HEK293T (cell line): ENCODE data around the gene TMEM273.

Source experiments
- CTCF ChIA-PET: fragments of 350-600 bp; formaldehyde crosslinking; extraction: SDS; loops from one replicate; lab custom pipeline; 2021; ENCODE audit warnings: antibody characterized with exemption, inconsistent platforms; lab: Yijun Ruan, JAX
- POLR2A ChIA-PET: fragments of 350-600 bp; formaldehyde crosslinking; extraction: SDS; loops from one replicate; lab custom pipeline; 2020; ENCODE audit warnings: antibody characterized with exemption, inconsistent platforms; lab: Yijun Ruan, JAX
- DNase-seq: peaks from one replicate; pipeline ENCODE4 v3.0.0; 2012; ENCODE audit warnings: mixed read lengths; ENCODE audit errors: extremely low spot score
- ARNT ChIP-seq: fragments of 450-650 bp; IDR thresholded peaks from 2 replicates; pipeline ENCODE4 v1.6.1; 2017; ENCODE audit warnings: mild to moderate bottlenecking
- BHLHE40 ChIP-seq: fragments of 450-650 bp; IDR thresholded peaks from 2 replicates; pipeline ENCODE4 v1.6.1; 2016; ENCODE audit warnings: mild to moderate bottlenecking, moderate library complexity, borderline replicate concordance
- CTBP1 ChIP-seq: fragments of 450-650 bp; IDR thresholded peaks from 2 replicates; pipeline ENCODE4 v1.6.1; 2016; ENCODE audit warnings: borderline replicate concordance
- ELF4 ChIP-seq: fragments of 450-650 bp; IDR thresholded peaks from 2 replicates; pipeline ENCODE4 v1.6.1; 2017; ENCODE audit warnings: antibody characterized with exemption
- FOXA1 ChIP-seq: fragments of 450-650 bp; IDR thresholded peaks from 2 replicates; pipeline ENCODE4 v1.6.1; 2016; ENCODE audit warnings: mild to moderate bottlenecking
- FOXK2 ChIP-seq: fragments of 450-650 bp; IDR thresholded peaks from 2 replicates; pipeline ENCODE4 v1.6.1; 2016; ENCODE audit warnings: mild to moderate bottlenecking
- FOXM1 ChIP-seq: fragments of 450-650 bp; IDR thresholded peaks from 2 replicates; pipeline ENCODE4 v1.6.1; 2017; ENCODE audit warnings: mild to moderate bottlenecking, borderline replicate concordance
- HDGF ChIP-seq: fragments of 450-650 bp; IDR thresholded peaks from 2 replicates; pipeline ENCODE4 v1.6.1; 2017; ENCODE audit warnings: antibody characterized with exemption, borderline replicate concordance
- L3MBTL2 ChIP-seq: fragments of 450-650 bp; conservative IDR thresholded peaks from 2 replicates; pipeline ENCODE4 v1.6.1; 2016; ENCODE audit warnings: mild to moderate bottlenecking
- LEF1 ChIP-seq: fragments of 450-650 bp; IDR thresholded peaks from 2 replicates; pipeline ENCODE4 v1.6.1; 2017; ENCODE audit warnings: mild to moderate bottlenecking, borderline replicate concordance
- NFRKB ChIP-seq: fragments of 450-650 bp; IDR thresholded peaks from 2 replicates; pipeline ENCODE4 v1.6.1; 2016; ENCODE audit warnings: mild to moderate bottlenecking, moderate library complexity
- SP1 ChIP-seq: fragments of 450-650 bp; IDR thresholded peaks from 2 replicates; pipeline ENCODE4 v1.6.1; 2017
- SUZ12 ChIP-seq: fragments of 450-650 bp; IDR thresholded peaks from 2 replicates; pipeline ENCODE4 v1.6.1; 2016; ENCODE audit warnings: mild to moderate bottlenecking
- TARDBP ChIP-seq: fragments of 450-650 bp; IDR thresholded peaks from 2 replicates; pipeline ENCODE4 v1.6.1; 2016
- ZNF384 ChIP-seq: fragments of 450-650 bp; IDR thresholded peaks from 2 replicates; pipeline ENCODE4 v1.6.1; 2016
- TF ChIP-seq, protein P1 (sequence below): fragments of 450-650 bp; IDR thresholded peaks from 2 replicates; pipeline ENCODE4 v1.6.1; 2016

Gene TMEM273

DNA sequence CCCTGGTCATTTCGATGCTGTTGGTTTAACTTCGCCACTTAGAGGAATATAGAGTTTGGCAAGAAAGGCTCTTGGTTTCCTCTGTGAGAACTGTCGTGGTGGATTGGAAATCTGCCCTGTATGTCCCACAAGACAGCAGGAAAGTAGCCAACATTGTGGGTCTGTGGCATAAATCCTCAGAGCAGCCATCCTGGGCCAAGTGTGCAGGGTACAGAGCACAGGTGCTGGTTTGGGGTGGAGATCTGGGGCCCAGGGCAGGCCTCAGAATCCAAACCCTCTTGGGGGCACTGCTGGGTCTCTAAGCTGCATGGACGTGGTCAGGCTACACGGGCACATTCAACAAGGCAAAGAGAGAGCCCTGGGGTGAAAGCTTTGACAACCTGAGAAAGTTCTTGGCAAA, 39.2 kb upstream of the TMEM273 start:
- ChIA-PET CTCF (no interaction called here), POLR2A (no interaction called here)
- TF ChIP-seq HDGF, result no peak
- no peak for TF ChIP-seq ZNF384
- no peak for TF ChIP-seq SP1
- no peak for TF ChIP-seq LEF1
- no peak for TF ChIP-seq L3MBTL2
- no peak for TF ChIP-seq FOXM1
- TF ChIP-seq SUZ12, result no peak
- no peak for TF ChIP-seq TARDBP
- DNase-seq, result no peak

DNA sequence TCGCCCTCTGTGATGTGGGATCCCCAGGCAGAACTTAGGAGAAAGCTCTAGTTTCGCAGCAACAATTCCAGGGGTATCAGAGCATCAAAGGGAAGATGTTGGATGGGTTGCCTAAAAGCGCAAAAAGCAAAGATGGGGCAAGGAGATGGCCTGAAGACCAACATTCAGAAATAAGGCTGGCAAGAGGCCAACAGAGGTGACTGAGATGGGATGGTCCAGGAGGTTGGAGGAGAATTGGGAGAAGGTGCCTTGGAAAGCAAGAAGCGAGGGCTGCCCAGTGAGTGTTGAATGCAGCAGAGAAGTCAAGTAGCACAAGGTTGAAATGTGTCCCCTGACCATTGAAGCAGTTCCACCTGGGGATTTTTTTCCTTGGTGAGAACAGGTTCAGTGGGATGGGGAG, 38.4 kb upstream of the TMEM273 start:
- TF ChIP-seq FOXA1 (no peak), ARNT (no peak), TARDBP (no peak), BHLHE40 (no peak), NFRKB (no peak), CTBP1 (no peak)
- POLR2A ChIA-PET, result no interaction called here
- CTCF ChIA-PET, result no interaction called here
- DNase-seq, result no peak

DNA sequence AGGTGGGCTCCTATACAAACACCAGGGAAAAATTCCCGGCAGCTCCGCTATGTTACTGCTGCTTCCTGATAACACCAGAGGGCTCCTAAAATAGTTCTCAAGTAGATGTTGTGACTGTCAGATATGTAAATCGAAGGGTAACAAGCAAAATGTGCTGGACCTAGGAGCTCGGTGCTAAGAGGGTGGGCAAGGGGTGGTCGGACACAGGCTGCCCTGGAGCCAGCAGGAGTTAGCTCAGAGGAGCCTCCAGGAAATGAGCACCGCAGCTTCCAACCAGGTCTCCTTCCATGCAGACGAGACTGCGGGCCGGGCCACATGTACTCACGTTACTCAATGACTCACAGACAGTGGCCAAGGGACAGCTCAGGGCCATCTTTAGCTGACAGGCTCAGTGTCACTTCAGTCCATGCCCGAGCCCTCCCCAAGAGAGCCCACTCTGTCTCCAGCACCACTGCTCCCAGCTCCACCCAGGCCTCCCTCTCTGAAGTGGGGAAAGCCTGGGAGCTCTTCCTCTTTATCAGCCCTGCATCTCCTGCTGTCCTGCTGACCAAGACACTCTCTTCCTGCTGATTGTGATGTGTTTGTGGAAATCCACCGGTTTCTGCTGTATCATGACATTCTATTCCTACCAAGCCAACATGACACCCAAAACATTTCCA, 37.2 kb upstream of the TMEM273 start:
- DNase-seq, result no peak
- ChIA-PET CTCF (no interaction called here), POLR2A (no interaction called here)
- TF ChIP-seq SP1 (no peak), CTBP1 (no peak), L3MBTL2 (no peak), NFRKB (no peak), FOXK2 (no peak), TARDBP (no peak), FOXM1 (no peak), SUZ12 (no peak), BHLHE40 (no peak)

DNA sequence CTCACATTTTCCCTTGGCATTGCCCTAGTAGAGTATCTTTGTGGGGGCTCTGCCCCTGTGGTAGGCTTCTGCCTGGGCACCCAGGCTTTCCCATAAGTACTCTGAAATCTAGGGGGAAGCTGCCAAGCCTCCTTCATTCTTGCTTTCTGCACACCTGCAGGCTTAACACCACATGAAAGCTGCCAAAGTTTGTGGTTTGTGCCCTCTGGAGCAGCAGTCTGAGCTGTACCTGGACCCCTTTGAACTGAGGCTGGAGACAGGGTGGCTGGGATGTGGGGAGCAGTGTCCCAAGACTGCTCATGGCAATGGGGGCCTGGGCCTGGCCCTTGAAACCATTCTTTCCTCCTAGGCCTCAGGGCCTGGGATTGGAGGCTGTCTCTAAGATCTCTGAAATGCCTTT, 35.0 kb upstream of the TMEM273 start:
- no peak for DNase-seq
- ChIA-PET POLR2A (no interaction called here), CTCF (no interaction called here)
- TF ChIP-seq HDGF (no peak), LEF1 (no peak), FOXK2 (no peak), TARDBP (no peak), ZNF384 (no peak), SUZ12 (no peak), FOXM1 (no peak), BHLHE40 (no peak), ELF4 (no peak), FOXA1 (no peak), SP1 (no peak), NFRKB (no peak), ARNT (no peak), L3MBTL2 (no peak), CTBP1 (no peak)
- TF ChIP-seq, protein P1, sequence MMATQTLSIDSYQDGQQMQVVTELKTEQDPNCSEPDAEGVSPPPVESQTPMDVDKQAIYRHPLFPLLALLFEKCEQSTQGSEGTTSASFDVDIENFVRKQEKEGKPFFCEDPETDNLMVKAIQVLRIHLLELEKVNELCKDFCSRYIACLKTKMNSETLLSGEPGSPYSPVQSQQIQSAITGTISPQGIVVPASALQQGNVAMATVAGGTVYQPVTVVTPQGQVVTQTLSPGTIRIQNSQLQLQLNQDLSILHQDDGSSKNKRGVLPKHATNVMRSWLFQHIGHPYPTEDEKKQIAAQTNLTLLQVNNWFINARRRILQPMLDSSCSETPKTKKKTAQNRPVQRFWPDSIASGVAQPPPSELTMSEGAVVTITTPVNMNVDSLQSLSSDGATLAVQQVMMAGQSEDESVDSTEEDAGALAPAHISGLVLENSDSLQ, result no peak

DNA sequence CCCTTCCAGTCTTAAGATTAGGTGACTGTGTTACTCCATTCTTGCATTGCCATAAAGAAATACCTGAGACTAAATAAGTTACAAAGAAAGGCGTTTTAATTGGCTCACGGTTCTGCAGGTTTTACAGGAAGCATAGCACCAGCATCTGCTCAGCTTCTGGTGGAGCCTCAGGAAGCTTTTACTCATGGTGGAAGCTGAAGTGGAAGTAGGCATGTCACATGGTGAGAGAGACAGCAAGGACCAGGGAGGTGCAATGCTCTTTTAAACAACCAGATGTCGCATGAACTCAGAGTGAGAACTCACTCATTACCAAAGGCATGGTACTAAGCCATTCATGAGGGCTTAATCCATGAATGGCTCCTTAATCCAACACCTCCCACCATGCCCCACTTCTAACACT, 34.0 kb upstream of the TMEM273 start:
- POLR2A ChIA-PET, result no interaction called here
- TF ChIP-seq CTBP1 (no peak), BHLHE40 (no peak), TARDBP (no peak), SP1 (no peak), NFRKB (no peak), L3MBTL2 (no peak), LEF1 (no peak)
- CTCF ChIA-PET, result no interaction called here
- DNase-seq, result no peak

DNA sequence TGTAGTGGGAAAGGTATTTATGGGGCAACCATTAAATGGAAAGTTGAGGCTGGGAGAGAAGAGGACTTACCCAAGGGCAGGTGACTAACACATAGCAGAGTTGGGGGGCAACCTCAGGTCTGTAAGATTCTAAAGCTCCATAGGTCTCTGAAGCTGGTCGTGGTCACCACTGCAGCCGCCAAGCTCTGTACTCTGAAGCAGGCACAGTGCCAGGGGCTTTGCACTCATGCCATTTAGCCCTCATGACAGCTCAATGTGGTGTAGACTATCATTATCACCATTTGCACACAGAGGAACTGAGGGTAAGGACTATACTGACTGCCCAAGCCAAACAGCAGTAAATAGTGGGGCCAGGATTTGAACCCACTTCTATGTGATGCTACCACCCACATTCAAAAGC, 32.5 kb upstream of the TMEM273 start:
- ChIA-PET CTCF (interaction anchor here (1.3 kb wide), 1 partner anchor 187 kb away, joined by 3 read pairs; no protein-coding TSS in a partner anchor), POLR2A (no interaction called here)

DNA sequence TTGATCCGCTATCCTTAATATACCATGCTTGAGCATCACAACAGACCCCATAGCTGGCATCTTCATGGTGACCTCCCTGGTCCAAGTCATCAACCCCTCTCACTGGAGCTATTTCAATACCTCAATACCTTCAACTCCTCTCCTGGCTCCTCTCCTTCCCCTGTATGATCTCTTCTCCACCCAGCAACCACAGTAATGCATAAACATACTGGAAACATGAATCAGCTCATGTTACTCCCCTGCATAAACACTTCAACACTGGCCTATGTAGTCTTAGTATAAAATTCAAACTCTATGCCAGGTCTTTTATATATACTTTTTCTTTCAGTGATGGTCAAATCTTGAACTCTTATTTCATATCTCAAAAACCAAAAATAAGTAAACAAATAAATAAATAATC, 31.8 kb upstream of the TMEM273 start:
- DNase-seq, result no peak
- POLR2A ChIA-PET, result no interaction called here
- CTCF ChIA-PET, result interaction anchor here (1.3 kb wide), 1 partner anchor 188 kb away, joined by 3 read pairs; no protein-coding TSS in a partner anchor
- TF ChIP-seq HDGF (no peak), LEF1 (no peak), CTBP1 (no peak), FOXM1 (no peak), TARDBP (no peak), BHLHE40 (no peak), SP1 (no peak), ELF4 (no peak), ZNF384 (no peak), ARNT (no peak), SUZ12 (no peak), FOXA1 (no peak), NFRKB (no peak), FOXK2 (no peak), L3MBTL2 (no peak)
- TF ChIP-seq, protein P1, result no peak

More for the DNA sequence above, 32.5 kb upstream of the TMEM273 start:
- TF ChIP-seq HDGF, result no peak
- no peak for TF ChIP-seq ARNT
- TF ChIP-seq, protein P1, result no peak
- no peak for TF ChIP-seq BHLHE40
- no peak for TF ChIP-seq TARDBP
- TF ChIP-seq FOXA1, result no peak
- TF ChIP-seq FOXM1, result no peak
- no peak for TF ChIP-seq SUZ12
- no peak for DNase-seq
